Measurements from ENCODE around the gene SYNE1. TPM values are rescaled to one million over a fixed set of nuclear protein-coding genes. Genes with fewer than 3 reads are reported as not detected.

Gene SYNE1
- polyA plus RNA-seq, 1 donor from 2014 or later, result 38.5 TPM

GRCh38 chr6:152277826-152278329 is 359.3 kb downstream of the SYNE1 start:
- Histone ChIP-seq H3K9me2 (ENCODE audit: insufficient read depth, low read length) (no peaks in the 10 kb centered on the region), H3K9me3 (ENCODE audit: low read length) (no peaks in the 10 kb centered on the region), H3K27me3 (ENCODE audit: insufficient read depth, low read depth, low read length) (no peaks in the 10 kb centered on the region), H3K27ac (ENCODE audit: low read length) (no peak overlapping the region), H3F3A (ENCODE audit: insufficient read depth, low read length, poor library complexity, severe bottlenecking) (no peaks in the 10 kb centered on the region), H4K20me1 (ENCODE audit: insufficient read depth) (no peaks in the 10 kb centered on the region), H3K36me3 (ENCODE audit: insufficient read depth, low read length) (peaks cover 12% of the 10 kb centered on the region), H3K9ac (ENCODE audit: low read length) (no peak overlapping the region), H3K4me3 (ENCODE audit: low read length) (no peak overlapping the region), H3K79me2 (replicated peaks; ENCODE audit: insufficient read depth, low read length) (no peaks in the 10 kb centered on the region), H3K4me2 (ENCODE audit: low read length) (no peak overlapping the region), H2AFZ (ENCODE audit: low read depth, low read length) (no peak overlapping the region)
- TF ChIP-seq SMC3 (conservative IDR thresholded peaks at IDR 0.05; ENCODE audit: poor library complexity) (no peak), EP300 (conservative IDR thresholded peaks at IDR 0.05; ENCODE audit: poor library complexity, severe bottlenecking) (no peak), RAD21 (conservative IDR thresholded peaks at IDR 0.05) (no peak), POLR2AphosphoS5 (IDR thresholded peaks at IDR 0.05) (no peak), MXI1 (conservative IDR thresholded peaks at IDR 0.05; ENCODE audit: poor library complexity, severe bottlenecking) (no peak), CTCF (IDR thresholded peaks at IDR 0.05; ENCODE audit: poor library complexity, severe bottlenecking) (no peak), EZH2 (IDR thresholded peaks at IDR 0.05; ENCODE audit: borderline replicate concordance, insufficient read depth, low read length, poor library complexity, severe bottlenecking) (no peak), TAF1 (IDR thresholded peaks at IDR 0.05; ENCODE audit: low read depth) (no peak)
- TF ChIP-seq, protein P1, sequence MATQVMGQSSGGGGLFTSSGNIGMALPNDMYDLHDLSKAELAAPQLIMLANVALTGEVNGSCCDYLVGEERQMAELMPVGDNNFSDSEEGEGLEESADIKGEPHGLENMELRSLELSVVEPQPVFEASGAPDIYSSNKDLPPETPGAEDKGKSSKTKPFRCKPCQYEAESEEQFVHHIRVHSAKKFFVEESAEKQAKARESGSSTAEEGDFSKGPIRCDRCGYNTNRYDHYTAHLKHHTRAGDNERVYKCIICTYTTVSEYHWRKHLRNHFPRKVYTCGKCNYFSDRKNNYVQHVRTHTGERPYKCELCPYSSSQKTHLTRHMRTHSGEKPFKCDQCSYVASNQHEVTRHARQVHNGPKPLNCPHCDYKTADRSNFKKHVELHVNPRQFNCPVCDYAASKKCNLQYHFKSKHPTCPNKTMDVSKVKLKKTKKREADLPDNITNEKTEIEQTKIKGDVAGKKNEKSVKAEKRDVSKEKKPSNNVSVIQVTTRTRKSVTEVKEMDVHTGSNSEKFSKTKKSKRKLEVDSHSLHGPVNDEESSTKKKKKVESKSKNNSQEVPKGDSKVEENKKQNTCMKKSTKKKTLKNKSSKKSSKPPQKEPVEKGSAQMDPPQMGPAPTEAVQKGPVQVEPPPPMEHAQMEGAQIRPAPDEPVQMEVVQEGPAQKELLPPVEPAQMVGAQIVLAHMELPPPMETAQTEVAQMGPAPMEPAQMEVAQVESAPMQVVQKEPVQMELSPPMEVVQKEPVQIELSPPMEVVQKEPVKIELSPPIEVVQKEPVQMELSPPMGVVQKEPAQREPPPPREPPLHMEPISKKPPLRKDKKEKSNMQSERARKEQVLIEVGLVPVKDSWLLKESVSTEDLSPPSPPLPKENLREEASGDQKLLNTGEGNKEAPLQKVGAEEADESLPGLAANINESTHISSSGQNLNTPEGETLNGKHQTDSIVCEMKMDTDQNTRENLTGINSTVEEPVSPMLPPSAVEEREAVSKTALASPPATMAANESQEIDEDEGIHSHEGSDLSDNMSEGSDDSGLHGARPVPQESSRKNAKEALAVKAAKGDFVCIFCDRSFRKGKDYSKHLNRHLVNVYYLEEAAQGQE (IDR thresholded peaks at IDR 0.05; ENCODE audit: borderline replicate concordance), result no peak

- H3K79me2 ChIP-seq (replicated peaks; ENCODE audit: insufficient read depth, low read length), result no peaks in the 10 kb centered on the region
- H3K9me2 ChIP-seq (ENCODE audit: insufficient read depth, low read length), result no peaks in the 10 kb centered on the region
- H2AFZ ChIP-seq (ENCODE audit: low read depth, low read length), result no peak overlapping the region
- no peak overlapping the region for H3K4me2 ChIP-seq (ENCODE audit: low read length)
- H3K9ac ChIP-seq (ENCODE audit: low read length), result no peak overlapping the region
- no peak overlapping the region for H3K4me3 ChIP-seq (ENCODE audit: low read length)
- no peaks in the 10 kb centered on the region for H3K27me3 ChIP-seq (ENCODE audit: insufficient read depth, low read depth, low read length)
- H4K20me1 ChIP-seq (ENCODE audit: insufficient read depth), result no peaks in the 10 kb centered on the region
- no peaks in the 10 kb centered on the region for H3K9me3 ChIP-seq (ENCODE audit: low read length)
- no peaks in the 10 kb centered on the region for H3F3A ChIP-seq (ENCODE audit: insufficient read depth, low read length, poor library complexity, severe bottlenecking)
- H3K27ac ChIP-seq (ENCODE audit: low read length), result no peak overlapping the region
- H3K36me3 ChIP-seq (ENCODE audit: insufficient read depth, low read length), result no peaks in the 10 kb centered on the region
- no peak for TF ChIP-seq POLR2AphosphoS5 (IDR thresholded peaks at IDR 0.05)
- no peak for TF ChIP-seq TAF1 (IDR thresholded peaks at IDR 0.05; ENCODE audit: low read depth)
- no peak for TF ChIP-seq EP300 (conservative IDR thresholded peaks at IDR 0.05; ENCODE audit: poor library complexity, severe bottlenecking)
- TF ChIP-seq CTCF (IDR thresholded peaks at IDR 0.05; ENCODE audit: poor library complexity, severe bottlenecking), result no peak
- TF ChIP-seq, protein P1 (IDR thresholded peaks at IDR 0.05; ENCODE audit: borderline replicate concordance), result no peak
- TF ChIP-seq RAD21 (conservative IDR thresholded peaks at IDR 0.05), result no peak
- TF ChIP-seq SMC3 (conservative IDR thresholded peaks at IDR 0.05; ENCODE audit: poor library complexity), result no peak
- TF ChIP-seq EZH2 (IDR thresholded peaks at IDR 0.05; ENCODE audit: borderline replicate concordance, insufficient read depth, low read length, poor library complexity, severe bottlenecking), result no peak
- TF ChIP-seq MXI1 (conservative IDR thresholded peaks at IDR 0.05; ENCODE audit: poor library complexity, severe bottlenecking), result no peak
Measured at GRCh38 chr6:152273638-152274037, 363.5 kb downstream of the SYNE1 start.
